Liver (tissue), 2 donors: ENCODE results near the gene SUN3.

Experiments used
- REST ChIP-seq: IDR thresholded peaks from 2 replicates; pipeline ENCODE4 v1.6.1; 2016; ENCODE audit warnings: antibody characterized with exemption, mild to moderate bottlenecking
- TF ChIP-seq, protein P1 (sequence below): fragments of 150-350 bp; IDR thresholded peaks from 2 replicates; pipeline ENCODE4 v1.5.1; 2017; ENCODE audit warnings: improper control_type of control experiment, low read depth, low read length; ENCODE audit not compliant: missing input control
- donor health status: healthy.

GRCh38 chr7:48035301-48035966 is 6.5 kb upstream of the SUN3 start, which contains the start of gene C7orf57:
- TF ChIP-seq, protein P1, sequence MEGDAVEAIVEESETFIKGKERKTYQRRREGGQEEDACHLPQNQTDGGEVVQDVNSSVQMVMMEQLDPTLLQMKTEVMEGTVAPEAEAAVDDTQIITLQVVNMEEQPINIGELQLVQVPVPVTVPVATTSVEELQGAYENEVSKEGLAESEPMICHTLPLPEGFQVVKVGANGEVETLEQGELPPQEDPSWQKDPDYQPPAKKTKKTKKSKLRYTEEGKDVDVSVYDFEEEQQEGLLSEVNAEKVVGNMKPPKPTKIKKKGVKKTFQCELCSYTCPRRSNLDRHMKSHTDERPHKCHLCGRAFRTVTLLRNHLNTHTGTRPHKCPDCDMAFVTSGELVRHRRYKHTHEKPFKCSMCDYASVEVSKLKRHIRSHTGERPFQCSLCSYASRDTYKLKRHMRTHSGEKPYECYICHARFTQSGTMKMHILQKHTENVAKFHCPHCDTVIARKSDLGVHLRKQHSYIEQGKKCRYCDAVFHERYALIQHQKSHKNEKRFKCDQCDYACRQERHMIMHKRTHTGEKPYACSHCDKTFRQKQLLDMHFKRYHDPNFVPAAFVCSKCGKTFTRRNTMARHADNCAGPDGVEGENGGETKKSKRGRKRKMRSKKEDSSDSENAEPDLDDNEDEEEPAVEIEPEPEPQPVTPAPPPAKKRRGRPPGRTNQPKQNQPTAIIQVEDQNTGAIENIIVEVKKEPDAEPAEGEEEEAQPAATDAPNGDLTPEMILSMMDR: no peak
- TF ChIP-seq REST: no peak
